Neural cell (in vitro differentiated cells): ENCODE measurements around the gene RCL1. TPM values are rescaled to one million over a fixed set of nuclear protein-coding genes. Genes with fewer than 3 reads are reported as not detected.

ENCODE experiments used
- H2AFZ ChIP-seq: fragments of 200-600, 300-800 bp; sonication (generic), shearing (Covaris generic); 2 replicates; pipeline ENCODE4 v1.6.0; 2014; ENCODE audit warnings: low read depth, mild to moderate bottlenecking, antibody characterized with exemption, low read length, moderate library complexity
- H3F3A ChIP-seq: fragments of 200-600 bp; shearing (Covaris generic); 2 replicates; pipeline ENCODE4 v1.6.1; 2016; ENCODE audit warnings: mild to moderate bottlenecking, moderate library complexity, mixed read lengths, antibody characterized with exemption, low read length; ENCODE audit not compliant: insufficient read depth, poor library complexity, severe bottlenecking
- H3K27ac ChIP-seq: fragments of 200-600, 300-800 bp; sonication (generic), shearing (Covaris generic); 2 replicates; pipeline ENCODE4 v1.5.1; 2014; ENCODE audit warnings: mild to moderate bottlenecking, low read length, moderate library complexity
- H3K27me3 ChIP-seq: fragments of 300-800, 200-600 bp; sonication (generic), shearing (Covaris generic); 2 replicates; pipeline ENCODE4 v1.6.0; 2014; ENCODE audit warnings: mild to moderate bottlenecking, low read depth, low read length, moderate library complexity; ENCODE audit not compliant: insufficient read depth
- H3K36me3 ChIP-seq: fragments of 300-800, 200-600 bp; sonication (generic), shearing (Covaris generic); 2 replicates; pipeline ENCODE4 v1.5.1; 2014; ENCODE audit warnings: mild to moderate bottlenecking, antibody characterized with exemption, low read length, moderate library complexity; ENCODE audit not compliant: insufficient read depth
- H3K4me2 ChIP-seq: fragments of 300-800, 200-600 bp; sonication (generic), shearing (Covaris generic); 2 replicates; pipeline ENCODE4 v1.6.0; 2014; ENCODE audit warnings: mild to moderate bottlenecking, low read length
- H3K4me3 ChIP-seq: fragments of 300-800, 200-600 bp; sonication (generic), shearing (Covaris generic); 2 replicates; pipeline ENCODE4 v1.5.1; 2014; ENCODE audit warnings: mild to moderate bottlenecking, low read length, moderate library complexity
- H3K79me2 ChIP-seq: fragments of 200-600 bp; shearing (Covaris generic); replicated peaks from 2 replicates; pipeline ENCODE4 v1.6.0; 2014; ENCODE audit warnings: mild to moderate bottlenecking, low read length, moderate library complexity; ENCODE audit not compliant: insufficient read depth
- H3K9ac ChIP-seq: fragments of 300-800, 200-600 bp; sonication (generic), shearing (Covaris generic); 2 replicates; pipeline ENCODE4 v1.6.1; 2016; ENCODE audit warnings: mild to moderate bottlenecking, low read length, mixed read lengths
- H3K9me2 ChIP-seq: fragments of 200-600 bp; shearing (Covaris generic); 2 replicates; pipeline ENCODE4 v1.6.1; 2016; ENCODE audit warnings: mild to moderate bottlenecking, low read length, mixed read lengths; ENCODE audit not compliant: insufficient read depth
- H3K9me3 ChIP-seq: fragments of 200-600, 300-800 bp; sonication (generic), shearing (Covaris generic); 2 replicates; pipeline ENCODE4 v1.6.1; 2016; ENCODE audit warnings: mild to moderate bottlenecking, mixed run types, low read length, moderate library complexity, mixed read lengths
- H4K20me1 ChIP-seq: fragments of 200-600 bp; shearing (Covaris generic); 2 replicates; pipeline ENCODE4 v1.6.1; 2016; ENCODE audit warnings: mild to moderate bottlenecking, mixed run types; ENCODE audit not compliant: insufficient read depth
- EP300 ChIP-seq: fragments of 450-650 bp; conservative IDR thresholded peaks from 2 replicates; pipeline ENCODE4 v1.6.1; 2014; ENCODE audit warnings: antibody characterized with exemption, mild to moderate bottlenecking, moderate library complexity; ENCODE audit not compliant: poor library complexity, severe bottlenecking
- EZH2 ChIP-seq: fragments of 200-600, 300-800 bp; shearing (Covaris generic), sonication (generic); IDR thresholded peaks from 2 replicates; pipeline ENCODE4 v1.6.1; 2014; ENCODE audit warnings: antibody characterized with exemption, low read length, borderline replicate concordance, mild to moderate bottlenecking; ENCODE audit not compliant: insufficient read depth, poor library complexity, severe bottlenecking
- MXI1 ChIP-seq: fragments of 450-650 bp; conservative IDR thresholded peaks from 2 replicates; pipeline ENCODE4 v1.6.1; 2014; ENCODE audit warnings: antibody characterized with exemption, mild to moderate bottlenecking; ENCODE audit not compliant: poor library complexity, severe bottlenecking
- POLR2AphosphoS5 ChIP-seq: IDR thresholded peaks from 2 replicates; pipeline ENCODE4 v1.6.1; 2012
- RAD21 ChIP-seq: fragments of 450-650 bp; conservative IDR thresholded peaks from 2 replicates; pipeline ENCODE4 v1.6.1; 2014; ENCODE audit warnings: antibody characterized with exemption, mild to moderate bottlenecking, moderate library complexity
- SMC3 ChIP-seq: fragments of 450-650 bp; conservative IDR thresholded peaks from 2 replicates; pipeline ENCODE4 v1.6.1; 2014; ENCODE audit warnings: antibody characterized with exemption, mild to moderate bottlenecking, moderate library complexity; ENCODE audit not compliant: poor library complexity
- TAF1 ChIP-seq: IDR thresholded peaks from 2 replicates; pipeline ENCODE4 v1.6.1; 2012; ENCODE audit warnings: low read depth
- polyA plus RNA-seq: library from polyadenylated mRNA; depleted of rRNA; stranded (reverse); fragments of >200 nt; gene quantifications from 2 replicates; pipeline ENCODE4 v1.2.3, GENCODE V29; 2014
- TF ChIP-seq, protein P1 (sequence below): fragments of 450-650 bp; IDR thresholded peaks from 2 replicates; pipeline ENCODE4 v1.5.1; 2014; ENCODE audit warnings: antibody characterized with exemption, mild to moderate bottlenecking, moderate library complexity; ENCODE audit not compliant: poor library complexity, severe bottlenecking
- TF ChIP-seq, protein P2 (sequence below): IDR thresholded peaks from 2 replicates; pipeline ENCODE4 v1.6.1; 2012; ENCODE audit warnings: borderline replicate concordance

The RCL1 gene
- polyA plus RNA-seq, 1 donor from 2014 or later = 4.2 TPM

DNA sequence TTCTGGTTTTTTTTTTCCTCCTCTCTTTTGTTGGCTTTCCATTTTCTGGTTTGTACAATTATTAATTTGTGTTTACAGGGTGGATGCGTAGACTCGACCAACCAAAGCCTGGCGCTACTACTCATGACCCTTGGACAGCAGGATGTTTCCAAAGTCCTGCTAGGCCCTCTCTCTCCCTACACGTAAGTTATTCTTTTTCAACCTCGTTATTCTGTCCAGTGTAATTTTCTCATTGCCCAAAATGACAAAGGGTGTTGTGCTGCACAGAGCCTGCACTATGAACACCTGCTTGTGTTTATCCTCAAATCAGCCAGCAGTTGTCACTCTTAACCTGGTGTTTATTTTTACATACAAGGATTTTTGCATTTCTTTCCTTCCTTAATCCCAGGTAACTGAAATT, 56.6 kb downstream of the RCL1 start:
- TF ChIP-seq EZH2 (no peak), RAD21 (peak; percentile 53), MXI1 (no peak)
- TF ChIP-seq, protein P1, sequence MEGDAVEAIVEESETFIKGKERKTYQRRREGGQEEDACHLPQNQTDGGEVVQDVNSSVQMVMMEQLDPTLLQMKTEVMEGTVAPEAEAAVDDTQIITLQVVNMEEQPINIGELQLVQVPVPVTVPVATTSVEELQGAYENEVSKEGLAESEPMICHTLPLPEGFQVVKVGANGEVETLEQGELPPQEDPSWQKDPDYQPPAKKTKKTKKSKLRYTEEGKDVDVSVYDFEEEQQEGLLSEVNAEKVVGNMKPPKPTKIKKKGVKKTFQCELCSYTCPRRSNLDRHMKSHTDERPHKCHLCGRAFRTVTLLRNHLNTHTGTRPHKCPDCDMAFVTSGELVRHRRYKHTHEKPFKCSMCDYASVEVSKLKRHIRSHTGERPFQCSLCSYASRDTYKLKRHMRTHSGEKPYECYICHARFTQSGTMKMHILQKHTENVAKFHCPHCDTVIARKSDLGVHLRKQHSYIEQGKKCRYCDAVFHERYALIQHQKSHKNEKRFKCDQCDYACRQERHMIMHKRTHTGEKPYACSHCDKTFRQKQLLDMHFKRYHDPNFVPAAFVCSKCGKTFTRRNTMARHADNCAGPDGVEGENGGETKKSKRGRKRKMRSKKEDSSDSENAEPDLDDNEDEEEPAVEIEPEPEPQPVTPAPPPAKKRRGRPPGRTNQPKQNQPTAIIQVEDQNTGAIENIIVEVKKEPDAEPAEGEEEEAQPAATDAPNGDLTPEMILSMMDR = peak; percentile 52
- H3K4me2 ChIP-seq = no peak overlapping the region
- H3F3A ChIP-seq = no peaks in the 10 kb centered on the region
- H3K9me2 ChIP-seq = no peaks in the 10 kb centered on the region
- no peaks in the 10 kb centered on the region for H3K27me3 ChIP-seq
- no peaks in the 10 kb centered on the region for H4K20me1 ChIP-seq
- H3K9me3 ChIP-seq = no peaks in the 10 kb centered on the region
- H3K79me2 ChIP-seq = no peaks in the 10 kb centered on the region
- H3K4me3 ChIP-seq = no peak overlapping the region
- H2AFZ ChIP-seq = no peak overlapping the region
- H3K9ac ChIP-seq = no peak overlapping the region
- H3K27ac ChIP-seq = no peak overlapping the region
- H3K36me3 ChIP-seq = no peaks in the 10 kb centered on the region

DNA sequence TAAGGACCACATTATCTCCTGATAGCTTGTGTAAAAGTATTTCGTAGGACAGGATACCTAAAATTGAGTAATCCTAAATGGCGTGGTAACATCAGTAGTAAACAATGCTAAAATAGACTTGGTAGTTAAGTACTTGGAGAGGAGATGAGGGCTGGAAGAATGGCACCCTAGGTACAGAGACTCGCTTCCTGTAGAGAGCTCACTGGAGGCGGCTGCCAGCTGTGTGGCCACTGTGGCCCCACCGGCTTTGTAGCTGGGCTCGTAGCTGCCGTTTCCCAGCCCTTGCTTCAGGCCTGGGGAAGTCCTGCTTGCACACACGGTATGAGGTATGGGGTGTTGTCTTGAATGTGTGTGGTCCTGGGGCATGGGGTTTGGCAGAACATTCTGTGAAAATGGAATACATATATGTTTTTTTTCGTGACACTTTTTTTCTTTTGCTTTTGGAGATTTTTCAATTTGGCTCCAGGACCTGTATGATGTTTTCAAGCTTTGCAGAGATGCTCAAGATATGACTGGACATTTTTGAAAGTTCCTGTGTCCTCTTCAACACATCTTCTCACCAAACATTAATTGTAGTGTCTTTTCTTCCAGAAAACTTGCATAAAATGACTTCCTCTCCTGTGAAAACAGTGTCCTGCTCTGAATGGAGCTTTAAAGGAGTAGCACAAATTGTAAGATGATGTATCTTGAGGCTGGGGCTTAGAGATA, 58.0 kb downstream of the RCL1 start:
- Histone ChIP-seq H3K4me3 (no peak overlapping the region), H3K36me3 (no peaks in the 10 kb centered on the region), H3K9ac (no peak overlapping the region), H3K4me2 (no peak overlapping the region), H3K79me2 (no peaks in the 10 kb centered on the region), H3K9me3 (no peaks in the 10 kb centered on the region), H3K27ac (no peak overlapping the region), H3F3A (no peaks in the 10 kb centered on the region), H2AFZ (no peak overlapping the region), H3K9me2 (no peaks in the 10 kb centered on the region), H4K20me1 (no peaks in the 10 kb centered on the region), H3K27me3 (no peaks in the 10 kb centered on the region)
- TF ChIP-seq EZH2 (no peak), POLR2AphosphoS5 (no peak), TAF1 (no peak), MXI1 (no peak), RAD21 (no peak), EP300 (no peak), SMC3 (no peak)
- TF ChIP-seq, protein P2, sequence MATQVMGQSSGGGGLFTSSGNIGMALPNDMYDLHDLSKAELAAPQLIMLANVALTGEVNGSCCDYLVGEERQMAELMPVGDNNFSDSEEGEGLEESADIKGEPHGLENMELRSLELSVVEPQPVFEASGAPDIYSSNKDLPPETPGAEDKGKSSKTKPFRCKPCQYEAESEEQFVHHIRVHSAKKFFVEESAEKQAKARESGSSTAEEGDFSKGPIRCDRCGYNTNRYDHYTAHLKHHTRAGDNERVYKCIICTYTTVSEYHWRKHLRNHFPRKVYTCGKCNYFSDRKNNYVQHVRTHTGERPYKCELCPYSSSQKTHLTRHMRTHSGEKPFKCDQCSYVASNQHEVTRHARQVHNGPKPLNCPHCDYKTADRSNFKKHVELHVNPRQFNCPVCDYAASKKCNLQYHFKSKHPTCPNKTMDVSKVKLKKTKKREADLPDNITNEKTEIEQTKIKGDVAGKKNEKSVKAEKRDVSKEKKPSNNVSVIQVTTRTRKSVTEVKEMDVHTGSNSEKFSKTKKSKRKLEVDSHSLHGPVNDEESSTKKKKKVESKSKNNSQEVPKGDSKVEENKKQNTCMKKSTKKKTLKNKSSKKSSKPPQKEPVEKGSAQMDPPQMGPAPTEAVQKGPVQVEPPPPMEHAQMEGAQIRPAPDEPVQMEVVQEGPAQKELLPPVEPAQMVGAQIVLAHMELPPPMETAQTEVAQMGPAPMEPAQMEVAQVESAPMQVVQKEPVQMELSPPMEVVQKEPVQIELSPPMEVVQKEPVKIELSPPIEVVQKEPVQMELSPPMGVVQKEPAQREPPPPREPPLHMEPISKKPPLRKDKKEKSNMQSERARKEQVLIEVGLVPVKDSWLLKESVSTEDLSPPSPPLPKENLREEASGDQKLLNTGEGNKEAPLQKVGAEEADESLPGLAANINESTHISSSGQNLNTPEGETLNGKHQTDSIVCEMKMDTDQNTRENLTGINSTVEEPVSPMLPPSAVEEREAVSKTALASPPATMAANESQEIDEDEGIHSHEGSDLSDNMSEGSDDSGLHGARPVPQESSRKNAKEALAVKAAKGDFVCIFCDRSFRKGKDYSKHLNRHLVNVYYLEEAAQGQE = no peak
- TF ChIP-seq, protein P1 = no peak
